GM12878 (cell line): ENCODE data around the gene ANKRD53. TPM values are rescaled to one million over a fixed set of nuclear protein-coding genes. Genes with fewer than 3 reads are reported as not detected.

Experiments
- ATAC-seq: fragments of 200-7000 bp; cut with Tn5 transposase; 3 replicates; pipeline ENCODE4 v1.9.1; 2020; ENCODE audit warnings: mild to moderate bottlenecking, moderate library complexity
- BruUV-seq: library from RNA; stranded (reverse); fragments of 400-500 nt; replicated peaks from 2 replicates; lab custom pipeline; 2021; lab: Mats Ljungman, UMichigan
- CTCF ChIA-PET: fragments of 300-600 bp; sonication (Branson Sonifier 250); formaldehyde crosslinking; extraction: SDS; loops from one replicate; lab custom pipeline; 2021; ENCODE audit warnings: inconsistent platforms; lab: Yijun Ruan, JAX
- POLR2A ChIA-PET: fragments of 350-600 bp; formaldehyde crosslinking; extraction: SDS; loops from one replicate; lab custom pipeline; 2021; ENCODE audit warnings: inconsistent platforms; lab: Charles Lee
- RAD21 ChIA-PET: fragments of 300-600 bp; sonication (Branson Sonifier 250); formaldehyde crosslinking; loops from one replicate; lab custom pipeline; 2023; ENCODE audit warnings: antibody characterized with exemption; ENCODE audit not compliant: unreplicated experiment; lab: Charles Lee
- SMC1A ChIA-PET: fragments of 300-600 bp; sonication (Branson Sonifier 250); formaldehyde crosslinking; loops from one replicate; lab custom pipeline; 2023; ENCODE audit not compliant: unreplicated experiment, uncharacterized antibody; lab: Charles Lee
- DNase-seq: peaks from one replicate; pipeline ENCODE4 v3.0.0-alpha.2; 2011; ENCODE audit warnings: low read depth, low spot score
- FAIRE-seq: peaks from 3 replicates; lab custom pipeline; 2011; peaks lifted over from hg19 to GRCh38; lab: Jason Lieb, UNC
- H2AFZ ChIP-seq: 2 replicates; pipeline ENCODE4 v1.6.0; 2011; ENCODE audit warnings: low read depth, low read length, control low read depth; ENCODE audit not compliant: control insufficient read depth
- H3K27ac ChIP-seq: 2 replicates; pipeline ENCODE4 v1.5.1; 2011; ENCODE audit warnings: control low read depth; ENCODE audit not compliant: control insufficient read depth, insufficient read depth
- H3K27me3 ChIP-seq, 2 experiments: replicated peaks in 1 of 2; 2 replicates each; pipeline versions ENCODE4 v1.6.0 to v1.6.1; 2011; ENCODE audit warnings: low read length in 1 of 2; ENCODE audit not compliant: control insufficient read depth in 2 of 2, insufficient read depth in 2 of 2
- H3K36me3 ChIP-seq, 2 experiments: 2 replicates each; pipeline ENCODE4 v1.5.1; 2011; ENCODE audit warnings: low read length in 1 of 2; ENCODE audit not compliant: control insufficient read depth in 2 of 2, insufficient read depth in 2 of 2
- H3K4me1 ChIP-seq: 2 replicates; pipeline ENCODE4 v1.6.1; 2011; ENCODE audit warnings: mild to moderate bottlenecking, low read length, moderate library complexity, mixed read lengths; ENCODE audit not compliant: control insufficient read depth, insufficient read depth
- H3K4me2 ChIP-seq: 2 replicates; pipeline ENCODE4 v1.6.0; 2011; ENCODE audit warnings: control low read depth; ENCODE audit not compliant: control insufficient read depth, insufficient read depth
- H3K4me3 ChIP-seq: fragments of 200-600 bp; sonication (generic); 2 replicates; pipeline ENCODE4 v1.5.1; 2016
- H3K79me2 ChIP-seq: 2 replicates; pipeline ENCODE4 v1.6.0; 2011; ENCODE audit warnings: low read length; ENCODE audit not compliant: control insufficient read depth, insufficient read depth
- H3K9ac ChIP-seq: 2 replicates; pipeline ENCODE4 v1.8.0; 2011; ENCODE audit warnings: low read length, control low read depth, mixed read lengths; ENCODE audit not compliant: control insufficient read depth, insufficient read depth
- H3K9me3 ChIP-seq: replicated peaks from 3 replicates; pipeline ENCODE4 v1.5.1; 2011; ENCODE audit warnings: mild to moderate bottlenecking, low read length; ENCODE audit not compliant: control insufficient read depth, insufficient read depth
- H4K20me1 ChIP-seq: 2 replicates; pipeline ENCODE4 v1.6.0; 2011; ENCODE audit not compliant: control insufficient read depth, insufficient read depth
- CEBPB ChIP-seq, 2 experiments: fragments of 150-350 bp in 1 of 2; IDR thresholded peaks; 2 replicates each; pipeline ENCODE4 v1.6.1; 2012 to 2014; ENCODE audit warnings: low read depth in 2 of 2, low read length in 2 of 2, borderline replicate concordance in 1 of 2, inconsistent platforms in 1 of 2
- NR2F1 ChIP-seq: fragments of 450-650 bp; conservative IDR thresholded peaks from 2 replicates; pipeline ENCODE4 v1.6.1; 2017; ENCODE audit warnings: mild to moderate bottlenecking
- POLR2AphosphoS5 ChIP-seq: IDR thresholded peaks from 2 replicates; pipeline ENCODE4 v1.6.1; 2011; ENCODE audit warnings: mild to moderate bottlenecking, low read length, inconsistent platforms
- TCF7 ChIP-seq: IDR thresholded peaks from 2 replicates; pipeline ENCODE4 v1.6.1; 2014; ENCODE audit warnings: antibody characterized with exemption, borderline replicate concordance
- WGBS: methylation state at CpG from one replicate; pipeline ENCODE4 v1.1.6; 2016; ENCODE audit warnings: low lambda C conversion rate; ENCODE audit not compliant: insufficient replicate concordance, insufficient coverage; ENCODE audit errors: missing lambda C conversion rate; 5-methylcytosine and 5-hydroxymethylcytosine counted together
- in situ Hi-C: fragments of 300-500 bp; cut with MboI; formaldehyde crosslinking; loops from 9 replicates; pipeline ENCODE4 v1.14.3; 2018; ENCODE audit warnings: mixed read lengths
- intact Hi-C: fragments of 100-400 bp; cut with micrococcal nuclease; formaldehyde crosslinking; loops from one replicate; pipeline ENCODE4 v1.14.2; 2022; ENCODE audit not compliant: unreplicated experiment
- polyA plus RNA-seq, 11 experiments: library from polyadenylated mRNA; depleted of rRNA in 4 of 11; unstranded in 6 of 11; stranded (reverse) in 5 of 11; fragments of >200 nt; fragmentation: Nextera tagmentation in 4 of 11; fragmentation: Illumina TruSeq in 1 of 11; extraction: Ambion mirVana in 4 of 11; extraction: Trizol in 1 of 11; gene quantifications; 1 replicate in 1 of 11; 2 replicates in 10 of 11; pipeline versions ENCODE4 v1.2.1 to v1.2.3, GENCODE V29; 2011 to 2016; ENCODE audit warnings: inconsistent platforms in 2 of 11, missing spikeins in 2 of 11, low read depth in 1 of 11
- total RNA-seq, 4 experiments: library from RNA; depleted of rRNA in 3 of 4; stranded (reverse); fragments of >200 nt in 3 of 4; fragmentation: Illumina TruSeq in 1 of 4; extraction: Trizol in 1 of 4; gene quantifications; 2 replicates each; pipeline versions ENCODE4 v1.2.1 to v1.2.3, GENCODE V29; 2013 to 2021
- TF ChIP-seq, protein P1 (sequence below): fragments of 450-650 bp; formaldehyde crosslinking; IDR thresholded peaks from 2 replicates; pipeline ENCODE4 v1.4.0; 2022; ENCODE audit warnings: mild to moderate bottlenecking, moderate library complexity
- TF ChIP-seq, protein P2 (sequence below): fragments of 450-650 bp; formaldehyde crosslinking; IDR thresholded peaks from 2 replicates; pipeline ENCODE4 v1.5.0; 2022; ENCODE audit warnings: mild to moderate bottlenecking, missing genetic modification characterization

Gene ANKRD53
- total and polyA plus RNA-seq, 10 of the 15 experiments (the other 5 are each of a cell fraction or from before 2014, with no cell fraction given), result 0.04 TPM; not detected in 8

DNA sequence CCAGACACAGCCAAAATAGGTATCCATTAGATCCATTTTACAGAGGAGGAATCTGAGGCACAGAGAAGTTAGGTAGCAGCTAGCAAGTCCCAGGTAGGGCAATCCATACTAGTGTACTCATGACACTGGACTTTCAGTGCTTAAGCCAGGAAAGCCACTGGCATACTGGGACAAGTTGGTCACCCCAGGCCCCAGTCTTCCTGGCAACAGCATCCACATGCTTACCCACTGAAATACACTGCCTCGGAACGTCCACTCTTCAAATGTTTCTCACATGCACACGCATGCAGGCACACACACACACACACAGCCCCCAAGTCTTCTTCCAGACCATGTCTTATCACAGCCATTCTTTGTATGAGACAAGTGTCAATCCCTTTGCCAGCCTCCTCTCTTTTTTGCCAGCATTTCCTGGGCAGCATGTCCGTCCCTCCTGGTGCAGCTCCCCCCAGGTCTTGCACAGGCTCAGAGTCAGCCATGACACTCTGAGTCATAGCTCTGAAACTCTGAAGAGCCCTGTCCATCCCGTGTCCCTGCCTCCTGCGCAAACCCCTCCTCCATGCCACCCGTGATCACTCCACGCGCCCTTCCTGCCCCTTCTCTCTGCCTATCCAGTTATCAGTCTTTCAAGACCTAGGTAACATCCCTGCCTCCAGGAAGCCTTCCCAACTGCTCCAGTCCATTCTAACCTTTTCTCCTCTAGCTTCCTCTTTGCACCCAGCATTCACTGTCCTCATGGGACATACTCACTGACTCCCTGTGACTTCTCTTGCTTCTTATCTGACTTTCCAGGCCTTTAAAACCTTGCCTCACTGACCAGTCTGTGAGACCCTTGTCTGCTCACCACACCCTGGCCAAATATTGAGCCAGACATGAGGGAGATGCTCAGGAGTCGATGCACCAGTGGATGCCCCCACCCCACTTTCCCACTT, 27.1 kb downstream of the ANKRD53 start:
- DNase-seq (no peak), FAIRE-seq (no peak), ATAC-seq (no peak)
- Histone ChIP-seq H3K79me2 (no peaks in the 10 kb centered on the region), H3K27me3 (no peaks in the 10 kb centered on the region), H3K4me1 (peaks cover 9% of the 10 kb centered on the region), H3K4me3 (no peak overlapping the region), H3K4me2 (no peak overlapping the region), H3K36me3 (no peaks in the 10 kb centered on the region), H3K27ac (no peak overlapping the region), H4K20me1 (no peaks in the 10 kb centered on the region), H2AFZ (no peak overlapping the region), H3K9ac (no peak overlapping the region), H3K9me3 (no peaks in the 10 kb centered on the region)
- 43% methylated on average over 10 of the region's 10 CpGs for WGBS
- ChIA-PET POLR2A (no interaction called here), SMC1A (no interaction called here), CTCF (interaction anchor here (1.0 to 1.6 kb wide), 3 partner anchors 21 to 57 kb away, joined by 3 to 5 read pairs (median 4); no protein-coding TSS in a partner anchor), RAD21 (no interaction called here)
- intact Hi-C loops (no loop called here), in situ Hi-C loops (no loop called here)
- no TSS peak for BruUV-seq
- TF ChIP-seq CEBPB (IDR thresholded peaks at IDR 0.05; ENCODE audit: borderline replicate concordance in 1 of 2, low read depth in 2 of 2, low read length in 2 of 2) (no peak), TCF7 (no peak), POLR2AphosphoS5 (no peak), NR2F1 (no peak)
- TF ChIP-seq, protein P1, sequence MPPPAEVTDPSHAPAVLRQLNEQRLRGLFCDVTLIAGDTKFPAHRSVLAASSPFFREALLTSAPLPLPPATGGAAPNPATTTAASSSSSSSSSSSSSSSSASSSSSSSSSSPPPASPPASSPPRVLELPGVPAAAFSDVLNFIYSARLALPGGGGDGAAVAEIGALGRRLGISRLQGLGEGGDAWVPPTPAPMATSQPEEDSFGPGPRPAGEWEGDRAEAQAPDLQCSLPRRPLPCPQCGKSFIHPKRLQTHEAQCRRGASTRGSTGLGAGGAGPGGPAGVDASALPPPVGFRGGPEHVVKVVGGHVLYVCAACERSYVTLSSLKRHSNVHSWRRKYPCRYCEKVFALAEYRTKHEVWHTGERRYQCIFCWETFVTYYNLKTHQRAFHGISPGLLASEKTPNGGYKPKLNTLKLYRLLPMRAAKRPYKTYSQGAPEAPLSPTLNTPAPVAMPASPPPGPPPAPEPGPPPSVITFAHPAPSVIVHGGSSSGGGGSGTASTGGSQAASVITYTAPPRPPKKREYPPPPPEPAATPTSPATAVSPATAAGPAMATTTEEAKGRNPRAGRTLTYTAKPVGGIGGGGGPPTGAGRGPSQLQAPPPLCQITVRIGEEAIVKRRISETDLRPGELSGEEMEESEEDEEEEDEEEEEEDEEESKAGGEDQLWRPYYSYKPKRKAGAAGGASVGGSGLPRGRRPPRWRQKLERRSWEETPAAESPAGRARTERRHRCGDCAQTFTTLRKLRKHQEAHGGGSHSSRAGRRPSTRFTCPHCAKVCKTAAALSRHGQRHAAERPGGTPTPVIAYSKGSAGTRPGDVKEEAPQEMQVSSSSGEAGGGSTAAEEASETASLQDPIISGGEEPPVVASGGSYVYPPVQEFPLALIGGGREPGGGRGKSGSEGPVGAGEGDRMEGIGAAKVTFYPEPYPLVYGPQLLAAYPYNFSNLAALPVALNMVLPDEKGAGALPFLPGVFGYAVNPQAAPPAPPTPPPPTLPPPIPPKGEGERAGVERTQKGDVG (CRISPR knock-in tag), result no peak
- TF ChIP-seq, protein P2, sequence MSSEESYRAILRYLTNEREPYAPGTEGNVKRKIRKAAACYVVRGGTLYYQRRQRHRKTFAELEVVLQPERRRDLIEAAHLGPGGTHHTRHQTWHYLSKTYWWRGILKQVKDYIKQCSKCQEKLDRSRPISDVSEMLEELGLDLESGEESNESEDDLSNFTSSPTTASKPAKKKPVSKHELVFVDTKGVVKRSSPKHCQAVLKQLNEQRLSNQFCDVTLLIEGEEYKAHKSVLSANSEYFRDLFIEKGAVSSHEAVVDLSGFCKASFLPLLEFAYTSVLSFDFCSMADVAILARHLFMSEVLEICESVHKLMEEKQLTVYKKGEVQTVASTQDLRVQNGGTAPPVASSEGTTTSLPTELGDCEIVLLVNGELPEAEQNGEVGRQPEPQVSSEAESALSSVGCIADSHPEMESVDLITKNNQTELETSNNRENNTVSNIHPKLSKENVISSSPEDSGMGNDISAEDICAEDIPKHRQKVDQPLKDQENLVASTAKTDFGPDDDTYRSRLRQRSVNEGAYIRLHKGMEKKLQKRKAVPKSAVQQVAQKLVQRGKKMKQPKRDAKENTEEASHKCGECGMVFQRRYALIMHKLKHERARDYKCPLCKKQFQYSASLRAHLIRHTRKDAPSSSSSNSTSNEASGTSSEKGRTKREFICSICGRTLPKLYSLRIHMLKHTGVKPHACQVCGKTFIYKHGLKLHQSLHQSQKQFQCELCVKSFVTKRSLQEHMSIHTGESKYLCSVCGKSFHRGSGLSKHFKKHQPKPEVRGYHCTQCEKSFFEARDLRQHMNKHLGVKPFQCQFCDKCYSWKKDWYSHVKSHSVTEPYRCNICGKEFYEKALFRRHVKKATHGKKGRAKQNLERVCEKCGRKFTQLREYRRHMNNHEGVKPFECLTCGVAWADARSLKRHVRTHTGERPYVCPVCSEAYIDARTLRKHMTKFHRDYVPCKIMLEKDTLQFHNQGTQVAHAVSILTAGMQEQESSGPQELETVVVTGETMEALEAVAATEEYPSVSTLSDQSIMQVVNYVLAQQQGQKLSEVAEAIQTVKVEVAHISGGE (CRISPR knock-in tag), result no peak
